HepG2 (cell line): Measurements from ENCODE around the gene SLC6A4.

Experiments used
- BCLAF1 ChIP-seq: fragments of 450-650 bp; IDR thresholded peaks from 2 replicates; pipeline ENCODE4 v1.6.1; 2017; ENCODE audit warnings: mild to moderate bottlenecking
- NFE2L1 ChIP-seq: sonication (generic); formaldehyde crosslinking; IDR thresholded peaks from 2 replicates; pipeline ENCODE4 v1.4.0; 2020; ENCODE audit warnings: missing genetic modification reagents, mild to moderate bottlenecking, borderline replicate concordance
- UBTF ChIP-seq: sonication (generic); formaldehyde crosslinking; IDR thresholded peaks from 2 replicates; pipeline ENCODE4 v1.4.0; 2020; ENCODE audit warnings: mild to moderate bottlenecking, missing genetic modification reagents

GRCh38 chr17:30151471-30151870 lies 84.0 kb downstream of the SLC6A4 start:
- TF ChIP-seq UBTF = no peak
- TF ChIP-seq NFE2L1 (CRISPR knock-in tag) = no peak
- no peak for TF ChIP-seq BCLAF1
